Skeletal muscle cell (primary cell): Measurements from ENCODE around the gene FGF19.

Source experiments
- DNase-seq: peaks from one replicate; pipeline ENCODE4 v3.0.0-alpha.2; 2010; ENCODE audit warnings: low read depth
- H3K4me3 ChIP-seq: 2 replicates; pipeline ENCODE4 v1.5.1; 2011; ENCODE audit warnings: low read depth, mild to moderate bottlenecking, control low read depth, low read length, moderate library complexity

FGF19 gene, protein sequence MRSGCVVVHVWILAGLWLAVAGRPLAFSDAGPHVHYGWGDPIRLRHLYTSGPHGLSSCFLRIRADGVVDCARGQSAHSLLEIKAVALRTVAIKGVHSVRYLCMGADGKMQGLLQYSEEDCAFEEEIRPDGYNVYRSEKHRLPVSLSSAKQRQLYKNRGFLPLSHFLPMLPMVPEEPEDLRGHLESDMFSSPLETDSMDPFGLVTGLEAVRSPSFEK

GRCh38 chr11:69703768-69704507, at the start of gene FGF19:
Gene FGF19, minus strand, starts transcription at chr11:69704022. Its CDS starts 146 bp downstream, at chr11:69703876.
- H3K4me3 ChIP-seq, result no peak within 1 kb of the TSS
- DNase-seq, result no peak

GRCh38 chr11:69752890-69753289, 49.1 kb upstream of the FGF19 start:
- DNase-seq, result no peak
- H3K4me3 ChIP-seq, result no peak overlapping the region

- no peak for DNase-seq
- no peak overlapping the region for H3K4me3 ChIP-seq
Observed at GRCh38 chr11:69750875-69751597, 47.2 kb upstream of the FGF19 start.

- DNase-seq, result no peak
- no peak overlapping the region for H3K4me3 ChIP-seq
Observed at GRCh38 chr11:69750108-69750850, 46.5 kb upstream of the FGF19 start.

DNA sequence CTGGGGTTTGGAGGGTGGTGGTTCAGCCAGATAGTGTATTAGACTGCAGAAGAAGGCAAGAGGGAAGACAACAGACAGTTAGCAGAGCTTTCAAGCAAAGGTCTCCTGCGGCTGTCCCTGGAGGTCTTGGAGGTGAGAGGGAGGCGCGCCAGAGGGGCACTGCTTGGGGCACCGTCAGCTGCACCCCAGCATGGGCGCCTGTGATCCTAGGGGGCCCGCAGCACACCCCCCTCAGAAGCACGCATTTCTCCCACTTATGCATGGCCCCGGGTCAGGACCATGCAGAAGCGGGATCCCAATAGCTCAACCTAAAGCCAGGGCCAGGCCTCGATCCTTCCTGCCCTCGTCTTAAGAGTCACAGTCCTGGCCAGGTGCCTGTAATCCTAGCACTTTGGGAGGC, 44.8 kb upstream of the FGF19 start:
- no peak for DNase-seq
- H3K4me3 ChIP-seq, result no peak overlapping the region

GRCh38 chr11:69746752-69747742, 43.2 kb upstream of the FGF19 start:
- no peak for DNase-seq
- no peak overlapping the region for H3K4me3 ChIP-seq

- no peak for DNase-seq
- no peak overlapping the region for H3K4me3 ChIP-seq
Observed at GRCh38 chr11:69746140-69746539, 42.3 kb upstream of the FGF19 start.

DNA sequence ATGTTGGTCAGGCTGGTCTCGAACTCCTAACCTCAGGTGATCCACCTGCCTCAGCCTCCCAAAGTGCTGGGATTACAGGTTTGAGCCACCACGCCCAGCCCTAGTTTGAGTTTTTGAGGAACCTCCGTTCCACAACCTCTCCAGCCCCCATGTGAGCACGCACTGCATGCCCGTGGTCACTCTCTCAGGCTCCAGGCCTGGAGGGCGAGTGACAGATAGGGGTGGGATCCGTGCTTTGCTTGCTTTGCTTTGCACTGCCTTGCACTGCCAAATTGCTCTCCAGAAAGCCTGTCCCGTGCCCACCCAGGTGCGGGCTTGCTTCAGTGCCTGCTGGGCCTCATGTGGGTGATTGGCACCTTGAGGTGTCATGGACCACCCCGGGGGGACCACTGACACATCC, 41.4 kb upstream of the FGF19 start:
- no peak for DNase-seq
- H3K4me3 ChIP-seq, result no peak overlapping the region

DNA sequence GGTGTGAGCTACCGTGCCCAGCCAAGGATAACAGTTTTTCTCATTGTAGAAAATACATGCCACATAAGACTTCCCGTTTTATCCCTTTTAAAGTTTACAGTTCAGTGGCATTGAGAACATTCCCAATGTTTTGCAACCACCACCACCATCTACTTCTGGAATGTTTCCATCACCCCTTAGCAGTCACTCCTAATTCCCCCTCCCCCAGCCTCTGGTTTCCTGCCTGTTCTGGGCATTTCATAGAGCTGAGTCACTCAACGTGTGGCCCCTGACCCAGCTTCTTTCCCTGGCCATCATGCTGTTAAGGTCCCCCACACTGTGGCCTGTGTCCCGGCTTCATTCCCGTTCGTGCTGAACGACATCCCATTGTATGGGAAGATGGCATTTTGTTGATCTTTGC, 40.6 kb upstream of the FGF19 start:
- peak; percentile 47 for DNase-seq
- H3K4me3 ChIP-seq, result no peak overlapping the region

DNA sequence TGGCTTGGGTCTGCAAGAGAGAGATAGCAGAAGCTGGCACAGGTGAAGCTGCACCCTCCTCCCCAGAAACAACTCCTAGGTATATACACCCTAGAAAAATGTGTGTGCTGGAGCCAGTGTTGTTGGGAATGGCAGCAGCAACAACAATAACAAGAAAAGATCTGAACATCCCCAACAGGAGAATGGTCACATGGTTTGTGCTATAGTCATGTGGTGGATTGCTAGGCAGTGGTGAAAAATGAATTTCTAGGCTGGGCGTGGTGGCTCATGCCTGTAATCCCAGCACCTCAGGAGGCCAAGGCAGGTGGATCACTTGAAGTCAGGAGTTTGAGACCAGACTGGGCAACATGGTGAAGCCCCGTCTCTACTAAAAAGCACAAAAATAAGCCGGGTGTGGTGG, 31.0 kb upstream of the FGF19 start:
- H3K4me3 ChIP-seq, result no peak overlapping the region
- DNase-seq, result no peak

DNA sequence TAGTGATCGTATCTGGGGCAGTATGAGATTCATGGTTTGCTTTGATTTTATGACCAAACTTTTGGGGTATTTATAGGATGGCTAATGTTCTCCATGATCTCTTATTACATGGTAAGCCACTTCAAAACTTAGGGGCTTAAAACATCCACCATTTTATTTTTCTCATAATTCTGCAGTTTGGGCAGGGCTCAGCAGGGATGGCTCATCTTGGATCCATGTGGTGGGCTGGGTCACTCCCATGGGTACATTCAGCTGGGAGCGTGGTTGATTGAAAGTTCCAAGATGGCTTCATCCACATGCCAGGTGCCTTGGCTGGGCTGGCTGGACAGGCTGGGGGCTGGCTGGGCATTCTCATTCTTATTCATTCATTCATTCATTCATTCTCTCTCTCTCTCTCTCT, 30.5 kb upstream of the FGF19 start:
- no peak for DNase-seq
- no peak overlapping the region for H3K4me3 ChIP-seq

- DNase-seq, result no peak
- no peak overlapping the region for H3K4me3 ChIP-seq
Observed at GRCh38 chr11:69732910-69733309, 29.1 kb upstream of the FGF19 start.

DNA sequence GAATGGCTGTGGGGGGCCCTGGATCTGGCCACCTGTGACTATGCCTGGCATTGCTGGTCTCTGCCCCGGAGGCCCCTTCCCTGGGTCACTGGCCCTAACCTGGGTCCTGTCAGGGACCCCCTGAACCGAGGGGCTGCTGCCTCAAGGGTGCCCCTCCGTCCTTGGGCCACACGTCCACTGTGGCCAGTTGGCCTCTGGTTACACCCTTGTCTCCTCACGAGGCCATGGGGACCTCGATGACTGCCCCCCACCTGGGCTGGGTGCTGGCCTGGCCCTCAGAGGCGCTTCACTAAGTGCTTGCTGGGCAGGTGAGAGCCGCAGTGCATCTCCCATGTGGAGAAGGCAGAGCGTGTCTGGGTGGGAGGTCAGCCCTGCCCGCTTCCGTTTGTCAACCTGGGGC, 27.3 kb upstream of the FGF19 start:
- H3K4me3 ChIP-seq, result no peak overlapping the region
- DNase-seq, result no peak

DNA sequence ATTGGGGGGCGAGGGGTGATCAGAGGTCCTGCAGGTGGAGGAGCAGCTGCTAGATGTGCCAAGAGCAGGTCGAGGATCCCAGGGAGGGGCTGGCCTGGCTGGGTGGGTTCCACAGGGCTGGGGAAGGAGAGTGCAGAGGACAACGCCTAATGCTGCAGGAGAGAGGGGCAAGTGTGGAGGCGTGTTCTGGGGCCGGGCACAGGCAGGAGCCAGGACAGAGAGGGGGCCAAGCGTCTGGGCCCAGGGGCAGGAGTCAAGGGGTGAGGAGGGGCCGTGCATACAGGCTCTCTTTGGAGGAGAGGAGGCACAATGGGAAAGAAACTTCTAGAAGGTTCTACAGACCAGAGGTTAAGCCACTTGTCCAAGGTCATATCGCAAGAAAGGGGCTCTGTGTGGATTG, 26.7 kb upstream of the FGF19 start:
- DNase-seq, result no peak

GRCh38 chr11:69729252-69729651, 25.4 kb upstream of the FGF19 start:
- no peak overlapping the region for H3K4me3 ChIP-seq
- DNase-seq, result no peak

More for the DNA sequence above, 26.7 kb upstream of the FGF19 start:
- H3K4me3 ChIP-seq, result no peak overlapping the region

GRCh38 chr11:69727266-69727665, 23.4 kb upstream of the FGF19 start:
- no peak overlapping the region for H3K4me3 ChIP-seq

DNA sequence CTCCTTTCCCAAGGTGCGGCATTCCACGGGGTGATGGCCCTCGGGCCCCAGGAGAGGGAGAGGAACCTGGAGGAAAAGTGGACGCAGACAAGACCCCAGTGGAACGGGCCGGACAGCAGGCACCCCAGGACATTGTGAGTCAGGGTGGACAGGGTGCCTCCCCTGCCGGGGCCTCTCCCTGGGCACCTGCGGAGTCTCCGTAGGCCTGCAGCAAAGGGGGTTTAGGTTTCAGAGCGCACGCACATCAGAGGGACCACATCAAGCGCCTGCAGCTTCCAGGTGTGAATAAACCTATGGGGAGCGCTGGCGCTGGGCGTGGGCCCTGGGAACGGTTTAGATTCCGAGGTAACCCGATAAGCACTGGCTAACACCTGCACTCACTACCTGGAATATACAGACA, 22.7 kb upstream of the FGF19 start:
- no peak for DNase-seq
- H3K4me3 ChIP-seq, result no peak overlapping the region

More at GRCh38 chr11:69727266-69727665, 23.4 kb upstream of the FGF19 start:
- no peak for DNase-seq

GRCh38 chr11:69726019-69726418, 22.2 kb upstream of the FGF19 start:
- no peak overlapping the region for H3K4me3 ChIP-seq
- DNase-seq, result no peak

DNA sequence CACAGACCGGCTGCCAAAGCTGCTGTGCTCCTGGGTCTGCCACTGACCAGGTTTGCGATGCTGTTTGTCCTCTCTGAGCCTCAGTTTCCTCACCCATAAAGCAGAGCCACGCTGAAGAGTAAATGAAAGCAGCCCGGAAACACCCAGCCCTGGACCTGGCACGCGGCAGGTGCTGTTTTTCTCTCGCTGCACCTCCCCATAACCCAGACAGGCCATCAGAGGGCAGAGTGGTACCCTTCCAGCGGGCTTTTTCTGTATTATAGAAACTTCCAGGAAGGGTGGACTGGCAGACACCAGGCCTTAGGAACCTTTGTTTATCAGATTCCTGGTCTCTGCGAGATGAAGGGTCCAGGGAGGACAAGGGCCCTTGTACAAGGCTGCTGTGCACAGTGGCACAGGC, 17.9 kb upstream of the FGF19 start:
- DNase-seq, result no peak
- no peak overlapping the region for H3K4me3 ChIP-seq
